Lung (tissue), 12 donors: ENCODE results near the gene KRT13. TPM values are rescaled to one million over a fixed set of nuclear protein-coding genes. Genes with fewer than 3 reads are reported as not detected.
A peak's percentile ranks its signal among the peaks of the same experiment; 100 is the strongest.

Experiments used
- ATAC-seq: fragments of 200-7000 bp; cut with Tn5 transposase; one replicate; pipeline ENCODE4 v1.9.1; 2020; ENCODE audit warnings: moderate number of reproducible peaks; ENCODE audit not compliant: insufficient read depth, low FRiP score
- DNase-seq, 3 donors: peaks; one replicate each; pipeline ENCODE4 v3.0.0-alpha.2; 2013 to 2017
- H3K27ac ChIP-seq, 2 donors: one replicate each; pipeline ENCODE4 v1.5.1; 2013; ENCODE audit warnings: mild to moderate bottlenecking in 2 of 2, moderate library complexity in 2 of 2, control low read depth in 1 of 2, inconsistent platforms in 1 of 2, low read depth in 1 of 2, low read length in 1 of 2
- H3K27me3 ChIP-seq, 3 donors: one replicate each; pipeline ENCODE4 v1.5.1; 2013; ENCODE audit warnings: low read length in 2 of 3; ENCODE audit not compliant: control insufficient read depth in 3 of 3, insufficient read depth in 3 of 3
- H3K36me3 ChIP-seq, 4 donors: one replicate each; pipeline ENCODE4 v1.5.1; 2013; ENCODE audit warnings: low read length in 4 of 4, mild to moderate bottlenecking in 1 of 4, moderate library complexity in 1 of 4; ENCODE audit not compliant: control insufficient read depth in 4 of 4, insufficient read depth in 4 of 4
- H3K4me1 ChIP-seq, 5 donors: one replicate each; pipeline ENCODE4 v1.5.1; 2013; ENCODE audit warnings: low read length in 5 of 5, mild to moderate bottlenecking in 2 of 5, moderate library complexity in 1 of 5; ENCODE audit not compliant: control insufficient read depth in 5 of 5, insufficient read depth in 5 of 5
- H3K4me3 ChIP-seq: one replicate; pipeline ENCODE4 v1.5.1; 2013; ENCODE audit warnings: mild to moderate bottlenecking, control low read depth, moderate library complexity
- H3K9ac ChIP-seq, 2 donors: one replicate each; pipeline ENCODE4 v1.5.1; 2013; ENCODE audit warnings: low read length in 2 of 2, control low read depth in 1 of 2; ENCODE audit not compliant: insufficient read depth in 1 of 2
- H3K9me3 ChIP-seq, 4 donors: one replicate each; pipeline ENCODE4 v1.5.1; 2013; ENCODE audit warnings: low read length in 3 of 4, mild to moderate bottlenecking in 1 of 4, moderate library complexity in 1 of 4; ENCODE audit not compliant: control insufficient read depth in 4 of 4, insufficient read depth in 3 of 4
- WGBS, 2 donors: extraction: QIAGEN DNeasy Blood & Tissue Kit; methylation state at CpG; one replicate each; pipeline ENCODE4 v1.1.7; 2013; 5-methylcytosine and 5-hydroxymethylcytosine counted together
- polyA plus RNA-seq, 2 donors: library from polyadenylated mRNA; stranded (reverse); fragments of 200-250 nt; gene quantifications; one replicate each; pipeline ENCODE4 v1.2.1, GENCODE V29; 2013
- total RNA-seq, 2 donors: library from RNA; depleted of rRNA in 1 of 2; stranded (reverse); fragments of >200 nt in 1 of 2; gene quantifications; one replicate each; pipeline ENCODE4 v1.2.1, GENCODE V29; 2014 to 2021
- TF ChIP-seq, protein P1 (sequence below): IDR thresholded peaks from 2 replicates; pipeline ENCODE4 v1.5.1; 2012; ENCODE audit warnings: mild to moderate bottlenecking; ENCODE audit errors: control extremely low read depth, extremely low read depth
- donor health status: control.
- donor health status: control.
- donor health status: Bipolar disorder and iron deficiency.
- donor health status: healthy.
- donor health status: DM: yes; HTN: yes; CAD: no.

KRT13 gene
- total and polyA plus RNA-seq, 4 donors, result 4.0 to 16.1 (median 9.8) TPM

DNA sequence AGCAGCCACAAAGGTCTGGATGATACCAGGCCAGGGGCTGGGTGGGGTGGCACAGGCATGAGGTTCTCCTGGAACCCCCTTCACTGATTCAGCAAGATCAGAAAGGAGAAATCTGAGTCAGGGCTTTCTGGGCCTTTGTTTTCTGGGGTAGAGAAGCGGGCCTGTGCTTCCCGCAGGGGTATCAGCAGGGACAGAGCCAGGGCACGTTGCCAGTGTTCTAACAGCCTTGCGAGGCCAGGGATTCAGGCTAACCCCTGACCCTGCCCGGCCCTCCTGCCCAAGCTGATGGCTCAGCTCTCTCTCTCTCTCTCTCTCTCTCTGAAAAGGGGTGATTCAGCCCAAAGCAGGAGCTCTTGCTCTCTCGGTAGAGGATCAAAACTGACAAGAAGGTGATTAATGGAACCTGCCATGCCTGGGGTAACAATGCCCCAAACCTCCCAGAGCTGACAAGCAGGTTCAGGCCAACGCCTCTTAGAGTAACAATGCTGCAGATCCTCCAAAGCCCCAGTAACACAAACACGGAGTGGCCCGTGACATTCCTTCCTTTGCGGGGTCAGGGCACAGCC is 2.0 kb upstream of the KRT13 start:
- no peaks in the 10 kb centered on the region for H3K9me3 ChIP-seq
- no peak for ATAC-seq
- TF ChIP-seq, protein P1, sequence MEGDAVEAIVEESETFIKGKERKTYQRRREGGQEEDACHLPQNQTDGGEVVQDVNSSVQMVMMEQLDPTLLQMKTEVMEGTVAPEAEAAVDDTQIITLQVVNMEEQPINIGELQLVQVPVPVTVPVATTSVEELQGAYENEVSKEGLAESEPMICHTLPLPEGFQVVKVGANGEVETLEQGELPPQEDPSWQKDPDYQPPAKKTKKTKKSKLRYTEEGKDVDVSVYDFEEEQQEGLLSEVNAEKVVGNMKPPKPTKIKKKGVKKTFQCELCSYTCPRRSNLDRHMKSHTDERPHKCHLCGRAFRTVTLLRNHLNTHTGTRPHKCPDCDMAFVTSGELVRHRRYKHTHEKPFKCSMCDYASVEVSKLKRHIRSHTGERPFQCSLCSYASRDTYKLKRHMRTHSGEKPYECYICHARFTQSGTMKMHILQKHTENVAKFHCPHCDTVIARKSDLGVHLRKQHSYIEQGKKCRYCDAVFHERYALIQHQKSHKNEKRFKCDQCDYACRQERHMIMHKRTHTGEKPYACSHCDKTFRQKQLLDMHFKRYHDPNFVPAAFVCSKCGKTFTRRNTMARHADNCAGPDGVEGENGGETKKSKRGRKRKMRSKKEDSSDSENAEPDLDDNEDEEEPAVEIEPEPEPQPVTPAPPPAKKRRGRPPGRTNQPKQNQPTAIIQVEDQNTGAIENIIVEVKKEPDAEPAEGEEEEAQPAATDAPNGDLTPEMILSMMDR, result no peak
- no peak overlapping the region for H3K4me3 ChIP-seq
- WGBS, 2 donors, result 58 to 64% methylated on average over 10 of the region's 10 CpGs
- H3K27me3 ChIP-seq, result no peaks in the 10 kb centered on the region
- no peak overlapping the region for H3K9ac ChIP-seq
- peak overlapping the region in 1 of 2 donors; percentile 56 for H3K27ac ChIP-seq
- H3K36me3 ChIP-seq, result no peaks in the 10 kb centered on the region
- DNase-seq, result no peak
- H3K4me1 ChIP-seq, result peaks cover 0 to 7% (median 1%) of the 10 kb centered on the region in 5 donors

DNA sequence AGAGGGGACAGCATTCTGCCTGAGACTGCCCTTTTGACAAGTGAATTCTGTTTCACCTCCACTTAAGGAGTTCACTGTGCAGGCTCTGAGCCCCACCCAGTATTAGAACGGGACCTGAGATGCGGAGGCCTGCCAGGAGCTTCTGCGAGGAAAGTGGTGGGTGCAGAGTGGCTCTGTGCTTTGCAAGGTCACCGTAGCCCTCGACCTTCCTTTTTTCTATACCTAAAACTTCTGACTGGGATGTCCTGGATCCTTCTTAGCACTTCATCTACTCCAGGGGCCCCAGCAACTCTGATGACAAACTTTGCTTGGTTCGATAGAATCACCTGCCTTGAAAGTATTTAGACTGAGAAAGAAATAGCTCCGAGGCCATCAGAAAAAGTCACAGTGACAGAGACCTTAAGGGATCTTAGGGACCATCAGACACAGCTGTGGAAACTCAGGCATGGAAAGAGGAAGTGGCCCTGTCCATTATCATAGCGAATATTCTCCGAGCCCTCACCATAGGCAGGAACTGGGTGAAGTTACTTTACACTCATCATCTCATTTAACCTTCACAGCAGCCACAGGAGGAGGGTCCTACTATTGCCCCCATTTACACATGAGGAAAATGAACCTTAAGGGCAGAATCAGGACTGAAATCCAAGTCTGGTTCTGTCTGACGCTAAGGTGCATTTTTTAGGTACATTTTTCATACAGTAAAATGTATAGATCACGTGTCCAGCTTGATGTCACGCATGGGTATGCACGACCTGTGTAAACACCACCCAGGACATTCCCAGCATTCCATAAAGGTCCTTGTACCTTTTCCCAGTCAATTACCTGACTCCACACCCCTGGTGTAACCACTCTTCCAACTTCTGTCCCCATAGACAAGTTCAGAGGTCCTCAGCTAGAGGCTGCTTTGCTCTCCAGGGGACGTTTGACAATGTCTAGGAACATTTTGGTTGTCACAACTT is 676 bp upstream of the KRT13 start:
- TF ChIP-seq, protein P1, result no peak
- H3K4me3 ChIP-seq, result no peak overlapping the region
- DNase-seq (peak in 2 of 3 donors; percentile 18 to 49), ATAC-seq (no peak)
- no peaks in the 10 kb centered on the region for H3K9me3 ChIP-seq
- no peaks in the 10 kb centered on the region for H3K27me3 ChIP-seq
- no peak overlapping the region for H3K9ac ChIP-seq
- H3K36me3 ChIP-seq, result no peaks in the 10 kb centered on the region
- 65 to 68% methylated on average over 14 of the region's 14 CpGs for WGBS, 2 donors
- peaks cover 0 to 7% (median 1%) of the 10 kb centered on the region in 5 donors for H3K4me1 ChIP-seq
- H3K27ac ChIP-seq, result peak overlapping the region in 1 of 2 donors; percentile 56

- DNase-seq (peak in 2 of 3 donors; percentile 12 to 53), ATAC-seq (no peak)
- TF ChIP-seq, protein P1, result no peak
- Histone ChIP-seq H3K4me1 (peaks cover 0 to 7% (median 1%) of the 10 kb centered on the region in 5 donors), H3K27me3 (no peaks in the 10 kb centered on the region), H3K4me3 (no peak overlapping the region), H3K36me3 (no peaks in the 10 kb centered on the region), H3K9me3 (no peaks in the 10 kb centered on the region), H3K27ac (no peak overlapping the region), H3K9ac (no peak overlapping the region)
- WGBS, 2 donors, result 61 to 77% methylated on average over 8 of the region's 8 CpGs
Measured at GRCh38 chr17:41504246-41504977, 1.0 kb downstream of the KRT13 start.
